IPS-20b (cell line): ENCODE data around the gene RPL39L.

ENCODE experiments used
- H3K27ac ChIP-seq: one replicate; pipeline ENCODE4 v1.5.1; 2013; ENCODE audit warnings: low read length
- H3K27me3 ChIP-seq: 2 replicates; pipeline ENCODE4 v1.6.1; 2013; ENCODE audit warnings: mild to moderate bottlenecking, low read length, inconsistent platforms; ENCODE audit not compliant: insufficient read depth
- H3K36me3 ChIP-seq: 2 replicates; pipeline ENCODE4 v1.6.1; 2013; ENCODE audit warnings: low read depth, mild to moderate bottlenecking, inconsistent platforms, low read length, moderate library complexity; ENCODE audit not compliant: insufficient read depth
- H3K4me1 ChIP-seq: 2 replicates; pipeline ENCODE4 v1.6.1; 2013; ENCODE audit warnings: mild to moderate bottlenecking, control low read depth, inconsistent platforms, low read length, moderate library complexity; ENCODE audit not compliant: insufficient read depth
- H3K4me3 ChIP-seq: 2 replicates; pipeline ENCODE4 v1.5.1; 2013; ENCODE audit warnings: mild to moderate bottlenecking, low read length, inconsistent platforms
- H3K9ac ChIP-seq: 2 replicates; pipeline ENCODE4 v1.6.1; 2013; ENCODE audit warnings: low read depth, mild to moderate bottlenecking, inconsistent platforms, low read length, moderate library complexity
- H3K9me3 ChIP-seq: 2 replicates; pipeline ENCODE4 v1.6.1; 2013; ENCODE audit warnings: mild to moderate bottlenecking, low read depth, low read length, inconsistent platforms; ENCODE audit not compliant: insufficient read depth

The RPL39L gene

GRCh38 chr3:187167777-187168176 is 28.5 kb upstream of the RPL39L start:
- Histone ChIP-seq H3K9me3 (no peaks in the 10 kb centered on the region), H3K36me3 (peaks cover under 1% of the 10 kb centered on the region; the same call in 1 of the 2 replicates), H3K27ac (no peak overlapping the region), H3K27me3 (no peaks in the 10 kb centered on the region), H3K9ac (no peak overlapping the region), H3K4me3 (no peak overlapping the region), H3K4me1 (peaks cover 10% of the 10 kb centered on the region; the same call in 1 of the 2 replicates)

- Histone ChIP-seq H3K27ac (no peak overlapping the region), H3K9me3 (no peaks in the 10 kb centered on the region), H3K36me3 (no peaks in the 10 kb centered on the region), H3K9ac (no peak overlapping the region), H3K27me3 (no peaks in the 10 kb centered on the region), H3K4me1 (peaks cover 10% of the 10 kb centered on the region; the same call in 1 of the 2 replicates), H3K4me3 (no peak overlapping the region)
Observed at GRCh38 chr3:187166750-187167149, 27.5 kb upstream of the RPL39L start.

DNA sequence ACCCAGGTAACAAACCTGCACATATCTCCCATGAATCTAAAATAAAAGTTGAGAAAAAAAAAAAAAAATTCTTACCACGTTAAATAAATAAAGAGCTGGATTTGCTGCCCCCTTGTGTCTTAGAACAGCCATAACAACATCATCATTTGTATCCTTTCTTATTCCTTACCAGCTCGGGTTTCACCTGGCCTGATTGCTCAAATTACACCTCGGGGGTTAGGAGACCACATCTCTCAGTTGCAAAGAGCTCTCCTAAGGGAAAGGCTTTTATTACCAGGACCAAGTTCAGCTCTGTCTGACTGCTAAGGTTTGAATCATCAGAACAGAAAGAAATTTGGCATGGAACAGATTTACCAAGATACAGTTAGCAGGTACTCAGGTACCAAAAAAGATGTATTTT is 25.8 kb upstream of the RPL39L start:
- H3K4me3 ChIP-seq: peak overlapping the region; percentile 23; the same call in 1 of the 2 replicates
- peaks cover 10% of the 10 kb centered on the region; the same call in 1 of the 2 replicates for H3K4me1 ChIP-seq
- H3K27ac ChIP-seq: peak overlapping the region; percentile 41
- H3K9ac ChIP-seq: no peak overlapping the region; the same call in 1 of the 2 replicates
- no peaks in the 10 kb centered on the region for H3K27me3 ChIP-seq
- no peaks in the 10 kb centered on the region for H3K36me3 ChIP-seq
- H3K9me3 ChIP-seq: no peaks in the 10 kb centered on the region

DNA sequence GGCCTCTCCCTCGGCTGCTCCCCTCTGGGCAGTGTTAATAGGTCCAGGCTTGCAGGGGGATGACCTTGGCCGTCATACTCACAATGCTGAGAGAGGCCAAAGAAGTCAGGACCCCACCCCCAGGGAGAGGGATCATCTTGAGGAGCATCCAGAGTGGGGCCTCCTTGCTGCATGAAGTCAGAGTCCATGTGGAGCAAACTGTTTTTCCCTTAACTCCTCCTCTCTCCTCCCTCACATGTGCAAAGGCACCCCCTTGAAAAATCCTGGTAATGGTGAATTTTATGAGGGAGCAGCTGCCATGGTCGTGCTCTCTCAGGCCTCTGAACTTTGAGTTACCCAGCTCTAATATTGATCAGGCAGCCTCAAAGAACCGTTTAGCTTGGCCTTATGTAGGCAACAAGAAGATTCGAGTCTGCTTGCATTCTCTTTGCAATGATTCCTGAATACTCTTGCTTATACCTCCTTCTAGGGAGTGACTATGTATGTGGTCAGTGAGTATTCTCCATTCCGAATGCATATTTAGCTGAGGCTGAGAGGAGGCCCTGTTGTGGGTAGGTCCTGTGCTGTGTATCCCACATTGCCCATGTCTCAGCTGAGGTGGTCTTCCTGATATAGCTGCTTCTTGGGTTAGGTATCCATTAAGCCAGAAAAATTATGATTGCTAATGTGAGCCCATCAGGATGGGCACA is 23.1 kb upstream of the RPL39L start:
- no peak overlapping the region for H3K27ac ChIP-seq

DNA sequence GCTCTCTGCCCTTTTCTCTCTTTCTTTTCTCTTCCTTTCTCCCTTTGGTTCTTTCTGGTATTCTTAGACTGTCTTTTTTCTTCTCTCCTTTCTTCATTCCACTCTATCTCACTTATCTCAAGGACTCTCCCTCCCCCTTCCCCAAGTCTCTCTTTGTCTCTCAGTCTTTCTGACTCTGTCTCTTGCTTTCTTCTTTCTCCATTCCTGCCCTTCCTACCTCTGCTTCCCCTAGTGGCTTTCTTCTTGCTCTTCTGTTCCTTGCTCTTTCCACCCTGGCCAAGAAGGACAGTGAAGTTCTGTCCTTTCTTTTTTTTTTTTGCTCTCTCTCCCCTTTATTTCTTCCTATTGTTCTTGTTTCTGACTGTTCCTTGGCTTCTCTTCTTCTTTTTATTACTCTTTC is 22.3 kb upstream of the RPL39L start:
- Histone ChIP-seq H3K27ac (no peak overlapping the region), H3K9me3 (no peaks in the 10 kb centered on the region), H3K27me3 (no peaks in the 10 kb centered on the region), H3K4me3 (no peak overlapping the region), H3K4me1 (peaks cover 10% of the 10 kb centered on the region; the same call in 1 of the 2 replicates), H3K36me3 (no peaks in the 10 kb centered on the region), H3K9ac (no peak overlapping the region)

More for the DNA sequence above, 23.1 kb upstream of the RPL39L start:
- no peak overlapping the region for H3K4me3 ChIP-seq
- H3K9me3 ChIP-seq: no peaks in the 10 kb centered on the region
- no peaks in the 10 kb centered on the region for H3K36me3 ChIP-seq
- H3K27me3 ChIP-seq: no peaks in the 10 kb centered on the region
- no peak overlapping the region for H3K9ac ChIP-seq
- H3K4me1 ChIP-seq: peaks cover 10% of the 10 kb centered on the region; the same call in 1 of the 2 replicates

GRCh38 chr3:187150599-187150998 is 11.3 kb upstream of the RPL39L start:
- no peaks in the 10 kb centered on the region for H3K27me3 ChIP-seq
- H3K36me3 ChIP-seq: no peaks in the 10 kb centered on the region
- H3K9ac ChIP-seq: no peak overlapping the region

GRCh38 chr3:187150186-187150585 is 10.9 kb upstream of the RPL39L start:
- Histone ChIP-seq H3K4me3 (no peak overlapping the region), H3K4me1 (no peaks in the 10 kb centered on the region), H3K9ac (no peak overlapping the region), H3K27ac (no peak overlapping the region), H3K9me3 (peaks cover 8% of the 10 kb centered on the region), H3K36me3 (no peaks in the 10 kb centered on the region), H3K27me3 (no peaks in the 10 kb centered on the region)

More at GRCh38 chr3:187150599-187150998, 11.3 kb upstream of the RPL39L start:
- peaks cover 4% of the 10 kb centered on the region for H3K9me3 ChIP-seq
- no peak overlapping the region for H3K27ac ChIP-seq
- H3K4me1 ChIP-seq: no peaks in the 10 kb centered on the region
- no peak overlapping the region for H3K4me3 ChIP-seq

DNA sequence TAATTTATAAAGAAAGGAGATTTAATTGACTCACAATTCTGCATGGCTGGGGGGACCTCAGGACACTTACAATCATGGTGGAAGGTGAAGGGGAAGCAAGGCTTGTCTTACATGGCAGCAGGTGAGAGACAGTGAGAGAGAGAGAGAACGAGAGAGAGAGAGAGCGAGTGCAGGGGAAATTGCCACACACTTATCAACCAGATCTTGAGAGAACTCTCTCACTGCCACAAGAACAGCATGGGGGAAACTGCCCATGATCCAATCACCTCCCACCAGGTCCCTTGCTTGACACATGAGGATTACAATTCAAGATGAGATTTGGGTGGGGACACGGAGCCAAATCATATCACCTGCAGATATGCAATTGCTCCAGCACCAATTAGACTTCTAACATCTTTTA is 7.1 kb upstream of the RPL39L start:
- no peaks in the 10 kb centered on the region for H3K4me1 ChIP-seq
- peaks cover 16% of the 10 kb centered on the region for H3K9me3 ChIP-seq
- H3K27me3 ChIP-seq: no peaks in the 10 kb centered on the region
- H3K27ac ChIP-seq: no peak overlapping the region
- H3K4me3 ChIP-seq: no peak overlapping the region
- no peaks in the 10 kb centered on the region for H3K36me3 ChIP-seq
- no peak overlapping the region for H3K9ac ChIP-seq

DNA sequence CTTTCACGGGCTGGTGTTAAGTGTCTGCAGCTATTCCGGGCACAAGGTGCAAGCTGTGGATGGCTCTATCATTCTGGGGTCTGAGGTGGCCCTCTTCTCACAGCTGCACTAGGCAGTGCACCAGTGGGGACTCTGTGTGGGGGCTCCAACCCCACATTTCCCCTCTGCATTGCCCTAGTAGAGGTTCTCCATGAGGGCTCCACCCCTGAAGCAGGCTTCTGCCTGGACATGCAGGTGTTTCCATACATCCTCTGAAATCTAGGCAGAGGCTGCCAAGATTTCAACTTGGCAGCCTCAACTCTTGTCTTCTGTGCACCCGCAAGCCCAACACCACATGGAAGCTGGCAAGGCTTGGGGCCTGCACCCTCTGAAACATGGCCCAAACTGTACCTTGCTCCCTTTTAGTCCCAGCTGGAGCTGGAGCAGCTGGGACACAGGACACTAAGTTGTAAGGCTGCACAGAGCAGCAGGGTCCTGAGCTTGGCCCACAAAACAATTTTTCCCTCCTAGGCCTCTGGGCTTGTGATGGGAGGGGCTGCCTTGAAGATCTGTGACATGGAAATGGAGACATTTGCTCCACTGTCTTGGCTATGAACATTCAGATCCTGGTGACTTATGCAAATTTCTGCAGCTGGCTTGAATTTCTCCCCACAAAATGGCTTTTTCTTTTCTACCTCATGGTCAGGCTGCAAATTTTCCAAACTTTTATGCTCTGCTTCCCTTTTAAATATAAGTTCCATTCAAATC is 6.0 kb upstream of the RPL39L start:
- H3K4me1 ChIP-seq: no peaks in the 10 kb centered on the region
- peaks cover 16% of the 10 kb centered on the region for H3K9me3 ChIP-seq
- H3K9ac ChIP-seq: no peak overlapping the region
- H3K4me3 ChIP-seq: no peak overlapping the region
- H3K27me3 ChIP-seq: no peaks in the 10 kb centered on the region
- H3K36me3 ChIP-seq: no peaks in the 10 kb centered on the region
- no peak overlapping the region for H3K27ac ChIP-seq

DNA sequence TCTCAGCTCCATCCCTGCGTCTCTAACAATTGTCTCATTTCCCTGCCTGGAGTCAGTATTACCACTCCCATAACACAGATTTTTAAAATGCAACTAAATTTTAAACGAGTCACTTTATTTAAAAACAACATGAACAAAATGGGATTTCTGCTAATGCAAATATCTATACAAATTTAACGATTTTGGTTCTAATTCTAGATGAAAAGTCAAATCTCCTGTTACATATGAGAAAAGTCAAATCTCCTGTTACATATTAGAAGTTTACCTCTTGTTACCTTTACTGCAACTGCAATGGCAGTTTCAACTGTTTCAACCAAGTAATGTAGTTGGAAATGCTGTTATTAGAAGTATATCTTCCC is 578 bp upstream of the RPL39L start:
- no peaks in the 10 kb centered on the region for H3K27me3 ChIP-seq
- no peak overlapping the region for H3K27ac ChIP-seq
- H3K4me1 ChIP-seq: no peaks in the 10 kb centered on the region
- H3K9me3 ChIP-seq: peaks cover 5% of the 10 kb centered on the region
- H3K9ac ChIP-seq: no peak overlapping the region
- H3K4me3 ChIP-seq: peak overlapping the region; percentile 77; the same call in 1 of the 2 replicates
- H3K36me3 ChIP-seq: no peaks in the 10 kb centered on the region

DNA sequence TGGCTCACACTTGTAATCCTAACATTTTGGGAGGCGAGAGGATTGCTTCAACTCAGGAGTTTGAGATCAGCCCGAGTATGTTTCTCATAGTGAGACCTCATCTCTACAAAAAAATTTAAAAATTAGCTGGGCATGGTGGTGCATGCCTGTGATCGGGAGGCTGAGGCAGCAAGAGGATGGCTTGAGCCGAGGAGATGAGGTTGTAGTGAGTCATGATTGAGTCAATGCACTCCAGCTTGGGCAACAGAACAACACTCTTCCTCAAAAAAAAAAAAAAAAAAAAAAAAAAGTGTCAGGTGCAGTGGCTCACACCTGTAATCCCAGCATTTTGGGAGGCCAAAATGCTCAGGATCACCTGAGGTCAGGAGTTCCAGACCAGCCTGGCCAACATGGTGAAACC is 2.4 kb downstream of the RPL39L start:
- H3K9ac ChIP-seq: no peak overlapping the region
- no peaks in the 10 kb centered on the region for H3K4me1 ChIP-seq
- no peaks in the 10 kb centered on the region for H3K27me3 ChIP-seq
- H3K27ac ChIP-seq: no peak overlapping the region
- H3K9me3 ChIP-seq: no peaks in the 10 kb centered on the region; the same call in 1 of the 2 replicates
- no peaks in the 10 kb centered on the region for H3K36me3 ChIP-seq
- H3K4me3 ChIP-seq: no peak overlapping the region

- no peaks in the 10 kb centered on the region; the same call in 1 of the 2 replicates for H3K9me3 ChIP-seq
- no peaks in the 10 kb centered on the region for H3K4me1 ChIP-seq
- no peaks in the 10 kb centered on the region for H3K27me3 ChIP-seq
- no peak overlapping the region for H3K4me3 ChIP-seq
- H3K36me3 ChIP-seq: no peaks in the 10 kb centered on the region
- H3K27ac ChIP-seq: no peak overlapping the region
- H3K9ac ChIP-seq: no peak overlapping the region
Observed at GRCh38 chr3:187136337-187136736, 3.0 kb downstream of the RPL39L start.
